ENCODE results near the gene ARHGAP12. TPM values are rescaled to one million over a fixed set of nuclear protein-coding genes. Genes with fewer than 3 reads are reported as not detected.
"Not testable (repeated sequence)": the region's sequence is repeated elsewhere in the genome, so short reads cannot be mapped to it uniquely, and the experiment has no call there.

ARHGAP12 gene
- total RNA-seq, 1 donor from 2014 or later: 58.7 TPM

DNA sequence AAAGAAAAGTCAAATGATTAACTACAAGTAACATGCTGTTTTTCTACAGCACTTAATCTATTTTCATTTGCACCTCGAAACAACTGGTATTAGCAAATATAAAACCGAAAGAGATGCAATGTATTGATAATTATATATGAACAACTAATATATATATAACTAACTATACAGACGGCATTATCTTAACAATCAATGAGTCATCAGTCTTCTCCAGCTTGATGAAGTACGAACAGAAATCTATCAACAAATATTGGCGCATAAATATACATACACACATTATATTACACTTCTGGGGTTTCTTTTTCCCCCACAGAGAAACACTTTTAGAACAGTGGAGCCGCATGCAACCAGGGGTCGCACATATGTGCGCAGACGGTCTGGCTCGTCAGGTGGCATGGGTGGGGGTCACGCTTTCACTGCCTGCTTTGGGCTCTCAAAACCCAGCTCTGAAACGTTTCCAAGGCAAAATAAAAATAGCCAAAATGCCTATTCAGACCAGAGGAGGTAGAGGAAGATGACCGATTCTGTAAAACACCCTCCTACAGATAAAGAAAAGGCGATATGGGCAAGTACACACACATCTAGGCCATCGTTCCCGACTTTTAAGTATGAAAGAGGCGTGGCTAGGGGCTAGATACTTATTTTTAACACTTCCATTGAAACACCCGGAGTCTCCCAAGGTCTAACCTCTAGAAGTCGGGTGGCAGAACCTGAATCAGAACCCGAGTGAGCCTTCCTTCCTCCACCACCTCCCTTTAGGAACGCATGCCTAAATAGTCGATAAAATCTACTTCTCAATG is 1.7 kb downstream of the ARHGAP12 start:
- FAIRE-seq (no peak), DNase-seq (ENCODE audit: low spot score in 2 of 2) (no peak)

DNA sequence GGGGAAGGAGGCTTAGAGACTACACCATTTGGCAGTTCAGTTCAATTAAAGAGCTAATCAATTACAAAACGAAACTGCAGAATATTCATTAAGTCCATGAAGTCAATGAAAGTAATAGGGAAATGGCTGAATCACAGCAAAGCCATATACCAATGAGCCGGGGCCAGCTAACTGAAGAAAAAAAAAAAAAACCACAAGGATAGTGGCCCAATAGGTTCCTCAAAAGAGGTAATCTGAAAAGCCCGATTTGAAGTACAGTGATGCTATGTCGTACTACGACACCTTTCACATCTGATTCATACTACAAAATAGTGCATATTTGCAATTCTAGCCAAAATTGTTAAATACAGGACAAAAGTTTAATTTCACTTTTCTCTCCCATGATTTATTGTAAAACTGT is 2.5 kb downstream of the ARHGAP12 start:
- no peak for FAIRE-seq
- no peak for DNase-seq (ENCODE audit: low spot score in 2 of 2)

DNA sequence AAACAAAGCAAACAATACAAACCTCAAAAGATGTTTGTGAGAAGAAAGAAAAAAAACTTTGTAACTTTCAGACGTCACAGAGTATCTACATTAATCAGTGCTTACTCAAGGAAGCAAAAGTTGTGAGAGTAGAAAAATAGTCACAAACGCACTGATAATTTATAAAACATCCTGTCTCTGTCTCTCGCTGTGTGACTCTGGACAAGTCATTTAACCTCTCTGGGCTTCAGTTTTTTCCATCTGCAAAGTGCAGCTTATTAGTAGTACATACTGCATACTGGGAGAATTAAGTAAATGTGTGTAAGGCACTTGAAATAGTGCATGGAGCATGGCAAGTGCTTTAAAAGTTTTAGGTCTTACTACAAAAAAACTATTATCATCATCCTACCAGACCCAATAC is 3.8 kb downstream of the ARHGAP12 start:
- FAIRE-seq: no peak
- DNase-seq (ENCODE audit: low spot score in 2 of 2): no peak

DNA sequence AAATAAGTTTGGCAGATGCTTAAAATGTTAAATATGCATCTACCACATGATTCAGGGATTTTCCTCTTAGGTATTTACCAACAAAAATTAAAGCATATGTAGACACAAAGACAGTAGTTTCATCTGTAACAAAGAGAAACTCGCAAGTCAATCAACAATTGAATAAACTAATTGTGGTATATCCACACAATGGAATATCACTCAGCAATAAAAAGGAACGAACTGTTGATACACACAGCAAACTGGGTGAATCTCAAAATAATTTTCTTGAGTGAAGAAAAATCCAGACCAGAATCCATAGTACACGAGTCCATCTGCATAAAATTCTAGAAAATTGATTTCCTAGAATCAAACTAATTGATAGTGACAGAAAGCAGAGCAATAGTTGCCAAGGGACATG is 5.2 kb downstream of the ARHGAP12 start:
- DNase-seq (ENCODE audit: low spot score in 2 of 2) (no peak), FAIRE-seq (no peak)

DNA sequence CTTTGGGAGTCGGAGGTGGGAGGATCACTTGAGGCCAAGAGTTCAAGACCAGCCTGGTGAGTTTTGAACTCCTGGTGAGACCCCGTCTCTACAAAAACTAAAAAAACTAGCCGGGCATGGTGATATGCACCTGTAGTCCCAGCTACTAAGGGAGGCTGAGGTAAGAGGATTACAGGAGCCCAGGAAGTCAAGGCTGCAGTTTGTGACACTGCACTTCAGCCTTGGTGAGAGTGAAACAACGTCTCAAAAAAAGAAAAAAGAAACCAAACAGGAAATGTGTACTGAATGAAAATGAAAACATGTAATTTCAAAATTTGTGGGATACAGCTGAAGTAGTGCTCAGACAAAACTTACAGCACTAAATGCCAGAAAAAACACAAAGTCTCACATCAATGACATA is 7.6 kb downstream of the ARHGAP12 start:
- FAIRE-seq (no peak), DNase-seq (ENCODE audit: low spot score in 2 of 2) (no peak)

DNA sequence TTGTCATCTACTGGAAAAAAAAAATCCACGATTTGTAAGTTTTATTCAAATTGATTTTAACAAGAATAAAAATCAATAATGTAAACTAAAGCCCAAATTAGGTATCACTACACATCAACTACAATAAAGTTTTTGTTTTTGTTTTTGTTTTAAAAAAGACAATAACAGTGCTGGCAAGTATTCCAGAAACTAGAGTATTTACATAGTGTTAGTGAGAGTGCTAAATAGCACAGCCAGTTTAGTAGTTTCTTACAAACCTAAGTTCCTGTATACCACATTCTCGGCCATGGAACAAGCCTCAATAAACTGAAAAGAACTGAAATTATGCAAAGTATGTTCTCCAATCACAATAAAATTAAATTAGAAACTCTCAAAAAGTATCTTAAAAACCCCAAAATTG is 8.1 kb downstream of the ARHGAP12 start:
- DNase-seq (ENCODE audit: low spot score in 2 of 2): no peak
- FAIRE-seq: no peak

DNA sequence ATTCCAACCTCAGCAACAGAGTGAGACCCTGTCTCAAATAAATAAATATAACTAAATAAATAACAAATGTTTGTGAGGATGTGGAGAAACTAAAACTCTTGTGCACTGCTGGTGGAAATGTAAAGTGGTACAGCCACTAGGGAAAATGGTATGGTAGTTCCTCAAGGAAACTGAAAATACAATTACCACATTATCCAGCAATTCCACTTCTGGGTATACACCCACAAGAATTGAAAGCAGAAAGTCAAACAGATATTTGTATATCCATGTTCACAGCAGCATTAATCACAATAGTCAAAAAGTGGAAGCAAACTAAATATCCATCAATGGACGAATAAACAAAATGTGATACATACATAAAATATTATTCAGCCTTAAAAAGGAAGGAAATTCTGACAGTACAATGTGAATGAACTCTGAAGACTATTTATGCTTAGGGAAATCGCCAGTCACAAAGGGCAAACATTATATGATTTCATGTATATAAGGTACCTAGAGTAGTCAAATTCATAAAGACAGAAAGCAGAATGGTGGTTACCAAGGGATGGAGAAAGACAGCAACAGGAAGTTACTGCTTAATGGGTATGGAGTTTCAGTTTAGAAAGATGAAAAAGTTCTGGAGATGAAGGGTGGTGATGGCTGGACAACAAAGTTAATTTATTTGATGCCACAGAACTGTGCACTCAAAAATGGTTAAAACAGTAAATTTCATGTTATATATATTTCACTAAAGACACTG is 9.8 kb downstream of the ARHGAP12 start:
- FAIRE-seq (no peak), DNase-seq (ENCODE audit: low spot score in 2 of 2) (no peak)

DNA sequence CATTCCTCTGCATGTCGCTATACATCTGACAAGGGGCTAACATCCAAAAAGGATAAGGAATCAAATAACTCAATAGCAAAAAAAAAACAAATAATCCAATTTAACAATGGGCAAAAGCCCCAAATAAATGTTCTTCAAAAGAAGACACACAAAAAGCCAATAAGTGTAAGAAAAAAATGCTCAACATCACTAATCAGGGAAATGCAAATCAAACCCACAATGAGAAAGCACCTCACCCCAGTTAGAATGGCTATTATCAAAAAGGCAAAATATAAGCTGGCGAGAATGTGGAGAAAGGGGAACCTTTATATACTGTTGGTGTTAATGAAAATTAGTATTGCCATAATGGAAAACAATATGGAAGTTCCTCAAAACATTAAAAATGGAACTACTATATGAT is 14.3 kb downstream of the ARHGAP12 start:
- FAIRE-seq (no peak), DNase-seq (ENCODE audit: low spot score in 2 of 2) (no peak)

DNA sequence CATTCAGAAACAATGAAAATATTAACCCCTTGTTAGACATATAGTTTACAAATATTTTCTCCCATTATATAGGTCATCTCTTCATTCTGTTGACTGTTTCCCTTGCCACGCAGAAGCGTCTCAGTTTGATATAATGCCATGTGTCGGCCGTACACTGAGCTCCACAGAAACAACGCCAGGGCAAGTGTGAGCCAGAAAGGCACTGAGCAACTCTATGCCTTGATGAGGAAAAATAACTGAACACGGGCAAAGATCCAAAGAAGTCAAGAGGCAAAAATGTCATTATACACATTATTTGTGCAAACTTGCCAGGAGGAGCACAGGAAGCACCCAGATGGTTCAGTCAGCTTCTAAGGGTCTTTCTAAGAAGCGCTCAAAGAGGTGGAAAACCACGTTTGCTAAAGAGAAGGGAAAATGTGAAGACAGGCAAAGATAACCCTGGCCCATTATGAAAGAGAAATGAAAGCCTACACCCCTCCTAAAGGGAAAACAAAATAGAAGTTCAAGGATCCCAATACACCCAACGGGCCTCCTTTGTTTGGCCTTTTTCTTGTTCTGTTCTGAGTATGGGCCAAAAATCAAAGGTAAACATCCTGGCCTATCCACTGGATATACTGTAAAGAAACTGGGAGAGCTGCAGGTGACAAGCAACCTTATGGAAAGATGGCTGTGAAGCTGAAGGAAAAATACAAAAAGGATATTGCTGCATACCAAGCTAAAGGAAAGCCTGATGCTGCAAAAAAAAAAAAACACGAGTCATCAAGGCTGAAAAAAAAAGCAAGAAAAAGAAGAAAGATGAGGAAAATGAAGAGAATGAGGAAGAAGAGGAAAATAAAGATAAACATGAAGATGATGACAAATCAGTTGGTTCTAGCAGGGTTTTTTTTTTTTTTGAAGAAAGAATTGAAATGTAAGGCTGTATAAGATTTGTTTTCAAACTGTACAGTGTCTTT is 15.5 kb downstream of the ARHGAP12 start:
- no peak for FAIRE-seq
- no peak for DNase-seq (ENCODE audit: low spot score in 2 of 2)

DNA sequence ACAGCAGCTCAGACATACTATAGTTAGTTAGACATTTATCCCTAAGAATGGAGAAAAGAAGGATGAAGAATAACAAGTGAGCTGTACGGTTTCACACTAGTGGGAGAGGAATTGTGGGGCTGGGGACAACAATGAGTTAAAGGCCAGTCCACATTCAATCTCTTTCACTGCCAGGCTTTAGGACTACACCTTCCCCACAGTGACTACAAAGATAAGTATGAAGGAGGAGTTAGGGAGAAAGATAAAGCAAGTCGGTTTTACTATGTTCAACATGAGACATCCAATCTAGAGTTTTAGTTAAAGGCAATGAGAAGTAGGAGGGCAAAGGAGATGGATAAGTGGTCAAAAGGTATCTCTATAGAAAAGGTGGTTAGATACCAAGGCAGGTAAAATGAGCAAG is 16.3 kb downstream of the ARHGAP12 start:
- FAIRE-seq (no peak), DNase-seq (ENCODE audit: low spot score in 2 of 2) (no peak)

DNA sequence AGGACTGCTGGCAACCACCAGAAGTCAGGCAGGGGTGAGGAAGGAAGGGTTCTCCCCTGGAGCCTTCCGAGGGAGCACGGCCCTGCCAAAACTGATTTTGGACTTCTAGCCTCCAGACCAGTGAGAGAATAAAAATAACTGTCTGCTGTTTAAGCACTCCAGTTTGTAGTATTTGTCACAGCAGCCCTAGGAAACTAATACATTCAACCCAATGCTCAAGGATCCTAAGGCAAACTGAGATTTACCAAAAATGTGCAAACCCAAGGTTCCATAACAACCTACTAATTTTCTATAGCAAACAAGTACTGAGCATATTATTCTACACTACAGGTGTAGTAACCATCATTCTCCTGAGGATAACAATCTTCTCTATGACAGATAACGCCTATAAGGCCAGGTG is 18.6 kb downstream of the ARHGAP12 start:
- DNase-seq (ENCODE audit: low spot score in 2 of 2) (no peak), FAIRE-seq (no peak)

DNA sequence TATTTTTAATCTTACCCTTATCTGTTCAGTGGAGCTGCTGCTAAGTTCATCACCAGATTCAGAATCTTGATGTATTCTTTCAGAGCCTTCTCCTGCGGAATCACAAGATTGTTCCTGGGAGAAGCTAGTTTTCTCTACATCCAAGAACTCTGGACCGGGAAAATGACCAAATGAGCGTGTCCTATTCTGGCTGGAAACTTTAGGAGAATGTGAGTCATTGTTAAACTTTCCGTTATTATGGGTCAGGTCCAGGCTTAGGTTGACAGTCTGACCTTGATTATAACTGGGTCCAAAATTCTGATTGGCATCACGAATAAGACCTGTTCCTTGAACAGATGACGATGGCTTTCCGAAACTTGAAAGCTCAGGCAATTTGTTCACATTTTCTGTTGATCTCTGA is 20.5 kb downstream of the ARHGAP12 start:
- FAIRE-seq (no peak), DNase-seq (ENCODE audit: low spot score in 2 of 2) (no peak)

DNA sequence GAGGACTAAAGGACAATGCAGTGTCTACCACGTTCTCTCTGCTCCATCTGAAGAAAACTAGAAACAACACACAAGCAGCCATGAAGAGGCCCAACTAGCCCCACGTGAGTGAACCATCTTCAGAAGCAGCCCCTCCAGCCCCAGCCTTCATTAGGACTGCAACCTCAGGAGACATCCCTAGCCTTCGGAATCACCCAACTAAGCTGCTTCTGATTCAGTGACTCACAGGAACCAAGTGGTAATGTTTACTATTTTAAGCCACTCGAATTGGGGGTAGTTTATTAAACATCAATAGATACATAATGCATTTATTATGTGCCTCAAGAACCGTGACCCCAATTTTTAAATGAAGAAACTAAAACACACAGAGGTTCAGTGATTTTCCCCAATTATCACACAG is 22.6 kb downstream of the ARHGAP12 start:
- FAIRE-seq (no peak), DNase-seq (ENCODE audit: low spot score in 2 of 2) (no peak)

DNA sequence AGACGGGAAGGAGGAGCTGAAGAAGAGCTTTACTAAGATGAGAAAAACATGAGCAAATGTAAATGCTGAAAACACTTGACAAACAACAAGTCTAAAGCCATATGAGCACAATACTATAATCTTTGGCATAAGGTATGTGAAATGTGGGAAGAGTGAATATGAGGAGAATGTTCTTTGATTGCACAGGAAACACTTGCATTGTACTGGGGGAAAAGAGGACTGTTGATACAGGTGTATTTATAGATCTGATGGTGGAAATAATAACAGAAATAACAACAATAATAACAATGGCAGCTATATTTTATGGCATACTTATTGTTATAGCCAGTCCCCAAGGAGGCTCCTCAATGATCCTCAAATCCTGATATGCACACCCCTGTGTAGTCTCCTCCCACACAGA is 23.0 kb downstream of the ARHGAP12 start:
- no peak for FAIRE-seq
- no peak for DNase-seq (ENCODE audit: low spot score in 2 of 2)

DNA sequence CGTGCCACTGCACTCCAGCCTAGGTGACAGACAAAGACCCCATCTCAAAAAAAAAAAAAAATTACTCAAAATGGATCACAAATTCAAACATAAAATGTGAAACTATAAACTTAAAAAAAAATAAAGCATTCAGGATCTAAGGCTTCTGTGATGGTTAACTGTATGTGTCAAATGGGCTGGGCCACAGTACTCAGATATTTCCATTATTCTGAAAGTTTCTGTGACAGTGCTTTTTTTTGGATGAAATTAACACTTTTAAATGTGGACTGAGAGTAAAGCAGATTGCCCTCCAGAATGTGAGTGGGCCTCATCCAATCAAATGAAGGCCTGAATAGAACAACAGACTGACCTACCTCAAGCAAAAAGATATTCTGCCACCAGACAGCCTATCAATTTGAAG is 26.0 kb downstream of the ARHGAP12 start:
- DNase-seq (ENCODE audit: low spot score in 2 of 2) (no peak), FAIRE-seq (no peak)

DNA sequence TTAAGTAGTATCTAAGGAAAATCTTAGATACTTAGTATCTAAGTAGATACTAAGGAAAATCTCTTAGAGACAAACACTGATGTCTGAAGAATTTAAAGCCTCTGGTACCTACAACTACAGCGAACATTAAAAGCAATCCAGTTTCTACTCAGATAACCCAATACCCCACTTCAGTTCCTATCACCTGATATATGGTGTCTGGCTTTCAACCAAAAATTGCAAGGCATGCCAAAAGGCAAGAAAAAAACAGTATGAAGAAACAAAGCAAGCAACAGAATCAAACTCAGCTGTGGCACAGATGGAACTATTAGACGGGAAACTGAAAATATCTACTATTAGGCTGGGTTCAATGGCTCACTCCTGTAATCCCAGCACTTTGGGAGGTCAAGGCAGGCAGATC is 31.1 kb downstream of the ARHGAP12 start:
- no peak for DNase-seq (ENCODE audit: low spot score in 2 of 2)

DNA sequence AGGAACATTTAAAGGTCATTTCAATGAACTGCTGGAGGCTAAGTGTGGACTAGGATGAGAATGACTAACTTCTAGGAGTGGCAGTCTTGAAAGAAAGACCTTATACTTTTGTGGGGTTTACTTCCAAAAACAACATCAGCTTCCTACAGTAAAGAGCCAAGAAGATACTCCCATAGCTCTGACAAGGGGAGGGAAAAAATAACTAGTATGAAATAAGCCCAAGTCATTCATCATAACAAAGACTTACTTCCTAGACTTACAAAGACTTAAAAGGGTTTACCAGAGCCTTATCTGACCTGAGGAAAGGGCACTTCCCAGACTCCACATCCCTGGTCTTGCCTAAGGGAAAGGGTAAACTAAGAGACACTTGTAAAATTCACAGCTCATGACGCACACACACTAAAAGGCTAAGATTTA is 31.7 kb downstream of the ARHGAP12 start:
- FAIRE-seq (no peak), DNase-seq (ENCODE audit: low spot score in 2 of 2) (no peak)

More for the DNA sequence above, 31.1 kb downstream of the ARHGAP12 start:
- FAIRE-seq: no peak

DNA sequence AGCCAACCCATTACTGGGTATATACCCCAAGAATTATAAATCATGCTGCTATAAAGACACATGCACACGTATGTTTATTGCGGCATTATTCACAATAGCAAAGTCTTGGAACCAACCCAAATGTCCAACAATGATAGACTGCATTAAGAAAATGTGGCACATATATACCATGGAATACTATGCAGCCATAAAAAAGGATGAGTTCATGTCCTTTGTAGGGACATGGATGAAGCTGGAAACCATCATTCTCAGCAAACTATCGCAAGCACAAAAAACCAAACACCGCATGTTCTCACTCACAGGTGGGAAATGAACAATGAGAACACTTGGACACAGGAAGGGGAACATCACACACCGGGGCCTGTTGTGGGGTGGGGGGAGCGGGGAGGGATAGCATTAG is 32.9 kb downstream of the ARHGAP12 start:
- not testable (repeated sequence) for DNase-seq (ENCODE audit: low spot score in 2 of 2); FAIRE-seq

DNA sequence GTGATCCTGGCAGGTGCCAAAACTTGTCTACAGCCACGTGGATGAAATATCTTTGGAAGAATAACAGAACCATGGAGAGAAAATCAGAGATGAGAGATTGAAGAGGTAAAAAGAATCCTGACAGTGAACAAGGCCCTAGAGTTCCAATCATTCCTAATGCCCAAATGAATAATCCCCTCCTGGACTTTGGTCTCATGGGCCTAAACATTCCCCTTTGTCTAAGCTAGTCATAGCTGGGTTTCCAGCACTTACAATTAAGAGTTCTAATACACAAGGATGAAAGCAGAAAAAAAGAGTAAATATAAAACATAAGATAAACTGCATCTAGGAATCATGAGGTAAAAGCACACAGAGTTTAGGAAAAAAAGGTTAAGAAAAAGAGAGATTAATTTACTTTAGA is 40.2 kb downstream of the ARHGAP12 start:
- no peak for FAIRE-seq

DNA sequence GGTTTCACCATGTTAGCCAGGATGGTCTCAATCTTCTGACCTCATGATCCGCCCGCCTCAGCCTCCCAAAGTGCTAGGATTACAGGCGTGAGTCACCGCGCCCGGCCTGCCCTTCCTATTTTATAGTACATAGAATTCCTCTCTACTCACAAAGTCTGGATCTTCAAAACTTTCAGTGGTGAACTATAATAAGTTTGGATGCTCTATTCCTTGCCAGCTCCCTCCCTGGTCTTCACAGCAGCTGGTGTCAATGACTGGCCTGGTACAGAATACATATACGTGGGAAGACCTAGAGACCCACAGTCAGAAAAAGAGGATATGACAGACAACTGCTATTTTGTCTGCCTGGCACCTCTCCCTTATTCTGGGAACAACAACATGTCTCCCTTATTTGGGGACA is 40.8 kb downstream of the ARHGAP12 start:
- DNase-seq (ENCODE audit: low spot score in 2 of 2) (no peak), FAIRE-seq (no peak)

More for the DNA sequence above, 40.2 kb downstream of the ARHGAP12 start:
- no peak for DNase-seq (ENCODE audit: low spot score in 2 of 2)

DNA sequence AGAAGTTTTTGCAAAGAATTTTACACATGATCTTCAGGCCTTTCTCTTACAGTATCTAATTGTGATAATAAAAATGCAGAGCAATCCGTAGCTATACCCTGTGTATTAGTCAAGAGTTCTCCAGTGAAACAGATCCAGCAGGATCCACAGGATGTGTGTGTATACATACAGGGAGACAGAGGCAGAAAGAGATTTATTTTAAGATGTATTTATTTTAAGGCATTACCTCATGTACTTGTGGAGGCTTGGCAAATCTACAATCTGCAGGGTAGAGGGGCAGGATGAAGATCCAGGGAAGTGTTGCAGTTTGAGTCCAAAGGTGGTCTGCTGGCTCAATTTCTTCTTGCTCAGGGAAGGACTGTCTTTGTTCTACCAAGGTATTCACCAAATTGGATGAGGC is 41.7 kb downstream of the ARHGAP12 start:
- no peak for DNase-seq (ENCODE audit: low spot score in 2 of 2)
- no peak for FAIRE-seq
